ENCODE results near the gene SRPRB. TPM values are rescaled to one million over a fixed set of nuclear protein-coding genes. Genes with fewer than 3 reads are reported as not detected.

The SRPRB gene
- total RNA-seq, 4 donors from 2014 or later, result 13.8 to 32.1 (median 24.4) TPM

DNA sequence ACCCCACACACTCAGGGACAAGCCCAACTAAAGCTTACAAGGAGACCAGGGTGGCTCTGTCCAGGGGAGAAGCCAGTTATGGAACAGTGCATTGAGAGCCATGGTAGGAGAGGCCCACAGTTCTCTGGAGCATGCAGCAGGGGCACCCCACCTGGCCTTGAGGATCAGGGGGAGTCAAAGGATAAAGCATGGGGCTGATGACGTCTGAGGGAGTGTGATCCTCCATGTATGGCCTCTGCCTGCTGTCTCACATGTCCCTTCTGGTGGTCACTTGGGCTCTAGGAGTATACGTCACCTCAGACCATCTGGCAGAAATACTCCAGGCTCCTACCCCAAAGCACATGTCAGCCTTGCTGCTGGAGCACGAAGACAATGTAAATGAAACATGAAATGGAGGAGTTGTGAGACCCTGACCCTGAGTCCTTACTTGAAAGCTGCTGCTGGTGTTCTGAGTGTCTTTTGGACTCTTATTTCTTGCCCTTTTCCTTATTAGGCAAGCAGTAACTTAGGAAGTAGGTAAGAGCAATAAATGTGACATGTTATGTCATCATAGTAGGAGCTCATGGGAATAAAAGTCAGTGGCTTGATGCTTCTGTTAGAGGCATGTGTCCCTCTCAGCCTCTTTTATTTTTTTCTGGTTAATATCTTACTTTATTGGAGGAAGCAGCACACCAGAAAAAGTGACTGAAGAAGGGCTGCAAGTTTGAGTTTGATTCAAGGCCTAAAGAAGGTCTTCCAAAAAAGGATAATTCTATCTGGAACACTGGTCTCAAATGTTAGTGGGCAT lies 15.5 kb downstream of the SRPRB start:
- 50 to 83% methylated on average over 1 to 3 of the region's 3 CpGs for WGBS, 2 donors (ENCODE audit: low coverage in 1 of 2)

DNA sequence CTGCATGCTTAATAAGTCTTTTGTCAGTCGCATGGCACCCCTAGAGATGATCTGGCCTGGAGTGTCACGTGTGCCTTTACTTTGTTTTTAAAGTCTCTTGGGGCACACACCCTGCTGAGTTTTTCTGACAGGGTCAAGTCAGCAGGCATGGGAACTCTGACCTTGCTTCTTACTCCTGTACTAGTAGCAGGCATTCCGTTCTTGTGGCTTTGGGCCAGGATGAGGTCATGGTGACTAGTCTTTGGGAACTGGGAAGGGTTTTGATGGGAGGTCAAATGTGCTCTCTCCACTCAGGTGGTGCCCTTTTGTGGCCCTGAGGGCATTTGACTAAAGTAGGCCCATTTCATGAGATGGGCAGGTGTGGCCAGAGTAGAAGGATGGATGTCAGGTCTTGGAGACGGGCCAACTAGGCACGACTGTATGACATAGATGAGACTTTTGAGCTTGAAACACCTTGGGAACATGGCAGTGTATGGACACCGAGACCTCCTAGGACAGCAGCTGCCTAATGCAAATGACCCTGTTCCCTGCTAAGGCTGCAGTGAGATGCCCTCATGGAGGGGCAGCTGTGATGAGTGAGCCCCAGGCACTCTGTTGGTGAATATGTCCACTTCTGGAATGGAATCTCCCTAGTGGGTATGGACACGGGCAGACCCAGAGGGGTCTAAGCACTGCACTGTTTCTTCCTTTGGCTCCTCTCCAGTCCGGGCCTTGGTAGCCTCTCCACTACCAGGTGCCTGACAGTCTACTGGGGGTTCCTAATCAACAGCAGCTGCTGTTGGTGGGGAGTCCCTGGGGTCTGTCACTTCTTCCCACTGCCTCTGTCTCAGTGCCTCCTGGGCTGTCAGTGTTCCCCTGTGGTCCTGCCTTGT lies 16.4 kb downstream of the SRPRB start:
- WGBS, 2 donors (ENCODE audit: low coverage in 1 of 2), result 62 to 64% methylated on average over 4 to 5 of the region's 8 CpGs
- Histone ChIP-seq H3K27me3 (no peaks in the 10 kb centered on the region), H3K4me3 (no peak overlapping the region), H3K4me1 (no peaks in the 10 kb centered on the region), H3K9me3 (no peaks in the 10 kb centered on the region), H3K27ac (no peak overlapping the region), H3K36me3 (peaks cover 0 to 84% of the 10 kb centered on the region in 2 donors)
- ATAC-seq, result peak; percentile 50
- no peak for TF ChIP-seq POLR2A (IDR thresholded peaks at IDR 0.05)
- TF ChIP-seq, protein P1, sequence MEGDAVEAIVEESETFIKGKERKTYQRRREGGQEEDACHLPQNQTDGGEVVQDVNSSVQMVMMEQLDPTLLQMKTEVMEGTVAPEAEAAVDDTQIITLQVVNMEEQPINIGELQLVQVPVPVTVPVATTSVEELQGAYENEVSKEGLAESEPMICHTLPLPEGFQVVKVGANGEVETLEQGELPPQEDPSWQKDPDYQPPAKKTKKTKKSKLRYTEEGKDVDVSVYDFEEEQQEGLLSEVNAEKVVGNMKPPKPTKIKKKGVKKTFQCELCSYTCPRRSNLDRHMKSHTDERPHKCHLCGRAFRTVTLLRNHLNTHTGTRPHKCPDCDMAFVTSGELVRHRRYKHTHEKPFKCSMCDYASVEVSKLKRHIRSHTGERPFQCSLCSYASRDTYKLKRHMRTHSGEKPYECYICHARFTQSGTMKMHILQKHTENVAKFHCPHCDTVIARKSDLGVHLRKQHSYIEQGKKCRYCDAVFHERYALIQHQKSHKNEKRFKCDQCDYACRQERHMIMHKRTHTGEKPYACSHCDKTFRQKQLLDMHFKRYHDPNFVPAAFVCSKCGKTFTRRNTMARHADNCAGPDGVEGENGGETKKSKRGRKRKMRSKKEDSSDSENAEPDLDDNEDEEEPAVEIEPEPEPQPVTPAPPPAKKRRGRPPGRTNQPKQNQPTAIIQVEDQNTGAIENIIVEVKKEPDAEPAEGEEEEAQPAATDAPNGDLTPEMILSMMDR (IDR thresholded peaks at IDR 0.05), result no peak
- TF ChIP-seq EP300 (IDR thresholded peaks at IDR 0.05), result no peak
- TF ChIP-seq POLR2AphosphoS5 (IDR thresholded peaks at IDR 0.05), result no peak

More for the DNA sequence above, 15.5 kb downstream of the SRPRB start:
- H3K36me3 ChIP-seq, result peaks cover 0 to 90% of the 10 kb centered on the region in 2 donors
- H3K27me3 ChIP-seq, result no peaks in the 10 kb centered on the region
- no peak overlapping the region for H3K4me3 ChIP-seq
- ATAC-seq, result no peak
- H3K27ac ChIP-seq, result no peak overlapping the region
- no peak for TF ChIP-seq POLR2A (IDR thresholded peaks at IDR 0.05)
- TF ChIP-seq, protein P1 (IDR thresholded peaks at IDR 0.05), result no peak
- no peak for TF ChIP-seq POLR2AphosphoS5 (IDR thresholded peaks at IDR 0.05)
- no peak for TF ChIP-seq EP300 (IDR thresholded peaks at IDR 0.05)
- H3K9me3 ChIP-seq, result no peaks in the 10 kb centered on the region
- no peaks in the 10 kb centered on the region for H3K4me1 ChIP-seq

DNA sequence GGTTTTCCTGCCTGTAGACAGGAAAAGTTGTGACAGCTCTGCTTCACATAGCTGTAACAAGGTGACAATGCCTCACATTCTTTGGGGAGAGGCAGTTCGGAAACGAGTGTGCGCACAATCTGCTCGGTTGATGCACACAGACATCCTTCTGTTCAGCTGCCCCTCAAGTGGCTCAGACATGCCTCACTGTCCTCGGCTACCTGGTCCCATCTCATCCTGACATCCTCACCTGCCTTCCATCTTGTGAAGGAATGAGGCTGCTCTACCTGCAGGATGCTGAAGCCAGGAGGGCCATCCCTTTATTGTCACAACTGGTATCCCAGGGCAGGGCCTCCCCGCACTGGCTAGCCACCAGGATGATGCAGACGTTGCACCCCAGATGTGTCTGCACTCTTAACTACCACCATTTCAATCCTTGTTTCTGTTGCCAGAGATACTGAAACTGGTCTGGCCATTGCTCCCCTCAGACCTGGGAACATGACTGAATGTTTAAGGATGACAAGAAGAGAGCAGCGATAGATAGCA lies 19.4 kb downstream of the SRPRB start:
- Histone ChIP-seq H3K27ac (no peak overlapping the region), H3K4me1 (no peaks in the 10 kb centered on the region), H3K9me3 (no peaks in the 10 kb centered on the region), H3K36me3 (peaks cover 0 to 63% of the 10 kb centered on the region in 2 donors), H3K27me3 (no peaks in the 10 kb centered on the region), H3K4me3 (no peak overlapping the region)
- 0 to 100% methylated on average over 1 of the region's 8 CpGs for WGBS, 2 donors (ENCODE audit: low coverage in 1 of 2)
- no peak for ATAC-seq
- no peak for TF ChIP-seq POLR2A (IDR thresholded peaks at IDR 0.05)
- no peak for TF ChIP-seq EP300 (IDR thresholded peaks at IDR 0.05)
- TF ChIP-seq POLR2AphosphoS5 (IDR thresholded peaks at IDR 0.05), result no peak
- TF ChIP-seq, protein P1 (IDR thresholded peaks at IDR 0.05), result no peak

DNA sequence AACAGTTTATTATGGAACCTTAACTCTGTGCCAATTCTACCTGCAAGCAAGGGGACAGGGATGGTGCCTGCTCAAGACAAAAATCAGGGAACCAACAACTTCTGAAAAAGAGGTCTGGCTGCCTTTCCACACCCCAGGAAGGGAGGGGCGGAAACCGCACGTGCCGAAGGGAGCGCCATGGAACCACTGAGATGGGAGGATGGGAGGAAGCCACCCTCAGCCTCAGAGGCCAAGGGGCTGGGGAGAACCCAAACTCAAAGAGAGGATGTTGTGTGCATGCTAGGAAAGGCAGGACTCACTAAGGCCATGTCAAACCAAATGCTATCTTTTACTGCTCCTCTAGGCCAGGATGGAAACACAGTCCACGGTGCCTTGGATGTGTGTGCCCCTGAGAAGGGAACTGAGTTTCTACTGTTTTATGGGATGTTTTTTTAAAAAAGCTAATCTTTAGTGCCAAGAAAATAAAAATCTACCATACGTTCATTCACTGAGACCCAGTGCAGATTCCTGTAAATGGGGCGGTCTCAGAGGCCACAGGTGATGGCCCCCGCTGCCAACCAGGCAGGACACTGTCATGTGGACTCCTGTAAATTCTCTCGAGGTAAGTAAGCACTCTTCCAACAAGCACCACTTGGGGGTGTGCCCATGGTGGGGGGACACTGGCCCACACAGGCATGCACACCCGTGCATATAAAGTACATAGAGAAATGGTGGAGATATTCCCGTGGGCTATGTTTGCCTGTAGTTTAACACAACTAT lies 20.5 kb downstream of the SRPRB start:
- H3K9me3 ChIP-seq, result no peaks in the 10 kb centered on the region
- H3K27me3 ChIP-seq, result no peaks in the 10 kb centered on the region
- TF ChIP-seq EP300 (IDR thresholded peaks at IDR 0.05) (no peak), POLR2AphosphoS5 (IDR thresholded peaks at IDR 0.05) (no peak), POLR2A (IDR thresholded peaks at IDR 0.05) (no peak)
- TF ChIP-seq, protein P1 (IDR thresholded peaks at IDR 0.05), result no peak
- no peaks in the 10 kb centered on the region for H3K4me1 ChIP-seq
- WGBS, 2 donors (ENCODE audit: low coverage in 1 of 2), result 89 to 91% methylated on average over 6 to 10 of the region's 12 CpGs
- no peak overlapping the region for H3K27ac ChIP-seq
- H3K4me3 ChIP-seq, result no peak overlapping the region
- ATAC-seq, result no peak
- H3K36me3 ChIP-seq, result peaks cover 0 to 52% of the 10 kb centered on the region in 2 donors
